ENCODE measurements around the gene RAB3A.

RAB3A gene

DNA sequence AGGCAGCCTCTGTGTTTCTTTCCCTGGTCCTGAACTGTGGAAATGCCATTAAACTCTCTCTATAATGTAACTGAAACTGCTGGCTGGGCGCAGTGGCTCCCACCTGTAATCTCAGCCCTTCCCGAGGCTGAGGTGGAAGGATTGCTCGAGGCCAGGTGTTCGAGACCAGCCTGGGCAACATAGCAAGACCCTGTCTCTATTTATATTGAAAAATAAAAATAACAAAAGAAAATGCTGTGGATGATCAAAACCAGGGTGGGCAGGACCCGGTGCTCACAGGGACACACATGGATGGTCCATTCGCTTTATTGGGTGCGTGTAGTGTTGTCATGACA, 7.4 kb downstream of the RAB3A start:
- no peak for DNase-seq

DNA sequence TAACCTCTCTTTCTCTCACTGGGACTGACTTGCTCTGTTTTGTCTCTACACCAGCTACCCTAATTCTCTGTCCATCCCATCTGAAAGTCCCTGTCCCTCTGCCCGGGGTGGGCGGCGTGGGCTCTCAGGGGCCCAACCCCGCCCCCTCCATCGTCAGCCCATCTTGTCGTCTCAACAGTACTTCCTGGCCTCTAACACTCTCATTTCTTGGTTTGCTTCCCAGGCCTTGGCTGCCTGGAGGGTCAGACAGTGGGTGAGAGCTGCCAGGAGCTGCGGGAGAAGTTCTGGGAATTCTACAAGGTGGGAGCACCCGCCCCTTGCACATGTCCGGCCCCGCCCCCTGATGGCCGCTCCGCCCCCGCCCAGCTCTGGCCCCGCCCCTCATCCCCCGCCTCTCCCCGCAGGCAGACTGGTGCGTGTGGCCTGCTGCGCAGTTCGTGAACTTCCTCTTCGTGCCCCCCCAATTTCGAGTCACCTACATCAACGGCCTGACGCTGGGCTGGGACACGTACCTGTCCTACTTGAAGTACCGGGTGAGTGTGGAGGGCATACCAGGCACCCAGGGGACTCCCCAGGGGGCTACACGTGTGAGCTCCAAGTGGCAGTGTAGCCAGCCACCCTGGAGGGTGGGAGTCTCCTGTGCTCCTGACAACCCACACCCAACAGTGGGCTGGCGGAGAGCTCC, 9.1 kb downstream of the RAB3A start:
- no peak for DNase-seq

DNA sequence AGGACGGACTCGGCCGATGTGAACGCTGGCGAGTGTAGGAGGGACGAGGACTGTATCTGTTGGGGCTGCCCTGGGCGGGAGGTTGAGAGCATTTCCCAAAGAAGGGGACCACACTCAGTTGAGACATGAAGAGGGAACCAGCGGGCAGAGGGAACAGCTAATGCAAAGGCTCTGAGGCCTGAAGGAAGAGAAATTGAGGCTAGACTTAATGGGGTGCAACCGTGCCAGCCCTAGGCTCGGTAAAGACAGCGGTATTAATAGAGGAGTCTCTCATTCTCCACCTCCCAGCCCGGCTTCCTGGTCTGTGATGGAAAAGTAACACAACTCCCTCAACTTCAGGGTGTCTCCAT, 9.7 kb downstream of the RAB3A start:
- DNase-seq, result no peak

DNA sequence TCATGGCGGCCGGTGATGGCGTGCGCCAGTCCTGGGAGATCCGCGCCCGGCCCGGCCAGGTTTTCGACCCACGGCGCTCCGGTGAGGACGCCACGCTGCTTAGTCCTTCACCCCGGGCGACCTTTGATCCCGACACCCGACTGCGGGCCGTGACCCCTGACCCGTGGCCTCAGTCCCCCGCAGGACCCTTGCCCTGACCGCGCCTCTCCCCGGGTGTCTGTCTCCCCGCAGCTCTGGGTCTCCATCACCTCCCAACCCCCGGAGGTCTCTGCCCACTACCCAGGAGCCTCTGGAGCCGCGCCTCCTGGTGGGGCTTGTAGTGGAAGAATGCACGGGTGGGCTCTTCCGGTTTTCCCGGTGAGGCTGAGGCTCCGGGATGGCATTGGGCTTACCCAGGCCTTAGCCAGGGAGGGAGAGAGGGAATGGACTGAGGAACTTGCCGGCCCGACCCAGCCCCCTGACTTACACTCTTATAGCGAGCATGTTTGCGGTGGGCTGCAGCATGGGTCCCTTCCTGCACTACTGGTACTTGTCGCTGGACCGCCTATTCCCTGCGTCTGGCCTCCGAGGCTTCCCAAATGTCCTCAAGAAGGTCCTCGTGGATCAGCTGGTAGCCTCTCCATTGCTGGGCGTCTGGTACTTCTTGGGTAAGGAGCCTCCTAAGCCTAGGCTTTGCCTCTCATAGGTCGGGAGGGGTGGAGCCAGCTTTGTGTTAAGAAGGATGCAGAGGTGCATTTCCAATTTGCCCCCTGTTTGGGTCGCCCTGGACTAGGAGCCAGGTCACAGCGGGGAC, 10.3 kb downstream of the RAB3A start:
- no peak for DNase-seq

DNA sequence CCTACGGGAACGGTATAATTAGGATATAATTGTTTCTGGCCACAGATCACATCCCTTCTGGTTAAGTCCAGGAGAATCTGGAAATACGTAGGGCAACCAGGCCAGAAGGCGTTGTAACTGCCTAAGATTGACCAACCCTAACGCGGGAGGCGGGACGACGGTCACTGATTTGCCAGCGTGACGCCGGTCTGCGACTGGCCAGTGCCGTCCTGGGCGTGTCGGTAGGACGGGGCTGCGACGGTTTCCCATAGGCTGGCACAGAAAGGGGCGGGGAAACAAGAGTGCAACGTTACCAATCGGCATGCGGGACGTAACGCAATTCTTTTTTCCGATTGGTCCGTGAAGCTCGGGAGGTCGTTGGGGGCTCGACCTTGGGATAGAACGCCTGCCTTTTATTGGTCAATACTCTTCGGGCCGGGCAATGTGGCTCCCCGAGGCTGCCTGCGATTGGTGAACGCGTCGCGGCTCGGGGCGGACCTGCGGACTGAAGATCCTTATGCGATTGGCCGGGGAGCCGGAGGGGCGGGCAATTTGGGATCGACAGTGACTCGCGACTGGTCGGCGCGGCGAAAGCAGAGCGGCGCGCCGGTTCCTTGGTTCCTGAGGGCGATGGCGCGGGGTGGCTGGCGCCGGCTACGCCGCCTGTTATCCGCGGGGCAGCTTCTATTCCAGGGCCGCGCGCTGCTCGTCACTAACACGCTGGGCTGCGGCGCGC, 11.0 kb downstream of the RAB3A start, which contains the start of gene MPV17L2:
Gene MPV17L2, plus strand, starts transcription at position 546 of the 715 bp plus-strand sequence. Its CDS starts 64 bp downstream, at position 610.
- peak; percentile 99 for DNase-seq

DNA sequence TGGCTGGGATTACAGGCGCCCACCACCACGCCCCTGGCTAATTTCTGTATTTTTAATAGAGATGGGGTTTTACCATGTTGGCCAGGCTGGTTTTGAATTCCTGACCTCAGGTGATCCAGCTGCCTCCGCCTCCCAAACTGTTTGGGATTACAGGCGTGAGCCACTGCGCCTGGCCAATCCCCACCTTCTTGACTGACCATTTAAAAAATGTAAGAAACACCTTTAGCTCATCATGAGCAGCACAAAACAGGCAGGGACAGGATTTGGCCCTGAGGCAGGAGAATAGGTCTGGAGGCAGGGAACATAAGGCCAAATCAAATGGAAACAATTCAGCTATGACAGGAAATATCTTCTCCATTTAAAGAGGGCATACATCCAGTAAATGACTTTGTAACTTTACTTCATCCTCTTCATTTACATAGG, 12.2 kb downstream of the RAB3A start:
- no peak for DNase-seq

DNA sequence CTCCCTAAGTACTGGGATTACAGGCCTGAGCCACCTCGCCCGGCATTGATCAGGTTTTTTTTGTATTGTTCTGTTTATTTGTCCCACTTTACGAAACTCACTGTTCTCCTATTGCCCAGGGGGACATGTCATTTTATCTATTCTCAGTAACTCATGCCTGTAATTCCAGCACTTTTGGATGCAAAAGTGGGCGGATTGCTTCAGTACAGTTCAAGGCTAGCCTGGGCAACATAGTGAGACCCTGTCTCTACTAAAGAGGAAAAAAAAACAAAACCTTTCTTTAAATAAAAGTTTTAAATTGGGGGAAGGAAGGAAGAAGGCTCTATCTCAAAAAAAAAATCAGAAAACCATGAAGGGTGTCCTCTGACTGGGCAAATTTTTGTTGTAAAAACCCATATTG, 13.6 kb downstream of the RAB3A start:
- DNase-seq, result no peak

DNA sequence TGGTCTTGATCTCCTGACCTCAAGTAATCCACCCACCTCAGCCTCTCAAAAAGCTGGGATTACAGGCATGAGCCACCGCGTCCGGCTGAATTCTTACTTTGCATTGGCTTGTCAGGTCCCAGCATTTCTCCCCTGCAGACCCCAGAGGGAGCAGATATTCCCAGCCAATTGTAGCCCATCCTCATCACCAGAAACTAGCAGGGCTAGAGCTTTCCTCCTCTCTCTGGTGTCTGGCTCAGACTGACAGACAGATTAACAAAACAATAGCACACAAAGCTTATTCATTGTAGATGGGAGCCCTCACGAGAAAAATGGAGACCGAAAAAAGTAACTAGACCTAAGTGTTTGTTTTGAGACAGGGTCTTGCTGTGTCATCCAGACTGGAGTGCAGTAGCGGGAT, 18.3 kb downstream of the RAB3A start:
- DNase-seq, result no peak

DNA sequence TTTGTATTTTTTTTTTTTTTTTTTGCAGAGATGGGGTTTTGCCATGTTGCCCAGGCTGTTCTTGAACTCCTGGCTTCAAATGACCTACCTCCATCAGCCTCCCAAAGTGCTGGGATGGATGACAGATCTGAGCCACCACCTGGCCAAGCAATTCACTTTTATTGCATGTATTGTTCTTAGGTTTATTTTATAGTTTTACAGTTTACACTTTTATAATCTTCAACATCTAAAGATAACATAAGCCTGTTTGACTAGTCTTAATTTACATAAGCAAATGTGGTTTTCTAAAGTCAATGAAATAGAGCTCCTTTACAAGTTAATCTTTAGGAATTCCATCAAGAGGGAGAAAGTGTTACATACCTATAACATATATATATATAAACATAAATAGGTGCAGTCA, 20.3 kb downstream of the RAB3A start:
- no peak for DNase-seq

DNA sequence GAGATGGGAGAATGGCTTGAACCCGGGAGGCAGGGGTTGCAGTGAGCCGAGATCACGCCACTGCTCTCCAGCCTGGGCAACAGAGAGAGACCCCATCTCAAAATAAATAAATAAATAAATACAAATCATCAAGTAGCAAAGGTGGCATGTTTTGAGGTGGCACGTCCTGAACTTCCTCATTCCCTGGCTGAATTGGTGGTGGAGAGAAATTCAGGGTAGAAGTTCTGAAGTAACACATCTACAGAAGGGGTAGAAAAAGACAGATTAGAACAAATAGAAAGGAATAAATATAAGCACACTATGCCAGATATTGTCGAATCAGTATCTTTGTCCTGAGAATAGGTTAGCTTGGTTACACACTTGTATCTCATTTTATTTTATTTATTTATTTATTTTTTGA, 23.9 kb downstream of the RAB3A start:
- no peak for DNase-seq

DNA sequence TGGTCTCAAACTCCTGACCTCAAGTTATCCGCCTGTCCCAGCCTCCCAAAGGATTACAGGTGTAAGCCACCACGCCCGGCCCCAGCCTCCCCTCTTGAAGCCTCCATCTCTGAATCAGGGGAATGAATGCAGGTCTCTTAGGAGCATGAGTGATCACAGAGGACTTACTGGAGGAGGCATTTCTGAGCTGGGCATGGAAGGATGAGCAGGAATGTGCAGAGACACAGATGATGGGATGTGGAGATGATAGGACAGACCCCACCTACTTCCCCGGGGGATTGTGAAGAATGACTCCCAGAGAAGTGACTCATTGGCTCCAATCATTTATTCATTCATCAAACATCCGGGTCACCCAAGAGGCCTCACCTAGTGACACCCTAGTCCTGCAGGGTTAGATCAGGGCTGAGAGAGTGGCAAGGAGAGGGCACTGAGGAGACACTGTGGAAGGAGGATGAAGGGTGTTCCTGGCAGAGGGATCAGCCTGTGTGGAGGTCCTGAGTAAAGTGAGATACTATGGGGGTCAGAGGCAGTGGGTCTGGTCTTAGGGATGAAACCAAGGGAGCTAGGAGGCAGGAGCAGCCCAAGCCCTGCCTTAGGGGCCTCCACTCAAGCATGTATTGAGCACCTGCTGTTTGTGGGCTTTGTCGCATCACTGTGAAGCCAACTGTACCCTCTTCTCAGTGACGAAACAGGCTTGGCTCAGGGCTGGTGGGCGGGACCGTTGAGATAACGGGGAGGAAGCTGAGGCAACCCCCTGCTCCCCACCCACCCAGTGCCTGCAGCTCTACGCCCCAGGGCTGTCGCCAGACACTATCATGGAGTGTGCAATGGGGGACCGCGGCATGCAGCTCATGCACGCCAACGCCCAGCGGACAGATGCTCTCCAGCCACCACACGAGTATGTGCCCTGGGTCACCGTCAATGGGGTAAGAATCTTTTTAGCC, 27.2 kb downstream of the RAB3A start:
- DNase-seq, result no peak

DNA sequence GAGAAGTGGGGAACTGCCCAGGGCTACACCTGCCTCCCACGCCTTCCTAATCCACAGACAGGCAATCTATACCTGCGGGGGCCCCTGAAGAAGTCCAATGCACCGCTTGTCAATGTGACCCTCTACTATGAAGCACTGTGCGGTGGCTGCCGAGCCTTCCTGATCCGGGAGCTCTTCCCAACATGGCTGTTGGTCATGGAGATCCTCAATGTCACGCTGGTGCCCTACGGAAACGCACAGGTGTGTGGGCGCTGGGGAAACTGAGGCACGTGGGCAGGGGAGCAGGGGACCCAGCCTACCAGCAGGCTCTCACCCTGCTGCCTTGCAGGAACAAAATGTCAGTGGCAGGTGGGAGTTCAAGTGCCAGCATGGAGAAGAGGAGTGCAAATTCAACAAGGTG, 28.9 kb downstream of the RAB3A start:
- DNase-seq, result no peak

DNA sequence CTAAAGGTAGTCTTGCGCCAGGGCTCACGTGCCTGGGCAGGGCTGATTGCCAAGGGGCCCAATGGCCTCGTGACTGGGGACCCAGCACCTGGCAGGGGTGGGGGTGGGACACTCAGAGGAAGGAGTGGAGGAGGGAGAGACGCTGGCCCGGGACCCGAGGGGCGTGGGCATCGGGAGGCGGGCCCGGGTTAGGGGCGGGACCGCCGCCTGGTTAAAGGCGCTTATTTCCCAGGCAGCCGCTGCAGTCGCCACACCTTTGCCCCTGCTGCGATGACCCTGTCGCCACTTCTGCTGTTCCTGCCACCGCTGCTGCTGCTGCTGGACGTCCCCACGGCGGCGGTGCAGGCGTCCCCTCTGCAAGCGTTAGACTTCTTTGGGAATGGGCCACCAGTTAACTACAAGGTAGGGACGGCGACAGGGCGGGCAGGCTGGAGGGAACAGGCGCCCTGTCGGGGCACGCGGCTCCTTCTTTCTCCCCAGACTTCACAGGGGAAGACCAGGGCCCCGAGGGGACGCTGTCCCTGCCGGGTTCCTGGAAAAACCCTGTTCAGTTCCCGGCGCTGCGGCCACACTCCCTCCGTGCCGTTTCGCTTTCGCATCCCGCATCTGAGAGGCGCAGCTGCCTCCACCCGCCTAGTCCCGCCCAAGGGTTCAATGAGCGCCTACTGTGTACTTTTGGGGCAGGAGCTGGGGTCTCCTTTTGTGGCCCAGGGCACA, 30.1 kb downstream of the RAB3A start, which contains the start of gene IFI30:
Gene IFI30, plus strand, starts transcription at position 242 of the 717 bp plus-strand sequence. Its CDS starts 29 bp downstream, at position 271.
- DNase-seq, result peak; percentile 77

DNA sequence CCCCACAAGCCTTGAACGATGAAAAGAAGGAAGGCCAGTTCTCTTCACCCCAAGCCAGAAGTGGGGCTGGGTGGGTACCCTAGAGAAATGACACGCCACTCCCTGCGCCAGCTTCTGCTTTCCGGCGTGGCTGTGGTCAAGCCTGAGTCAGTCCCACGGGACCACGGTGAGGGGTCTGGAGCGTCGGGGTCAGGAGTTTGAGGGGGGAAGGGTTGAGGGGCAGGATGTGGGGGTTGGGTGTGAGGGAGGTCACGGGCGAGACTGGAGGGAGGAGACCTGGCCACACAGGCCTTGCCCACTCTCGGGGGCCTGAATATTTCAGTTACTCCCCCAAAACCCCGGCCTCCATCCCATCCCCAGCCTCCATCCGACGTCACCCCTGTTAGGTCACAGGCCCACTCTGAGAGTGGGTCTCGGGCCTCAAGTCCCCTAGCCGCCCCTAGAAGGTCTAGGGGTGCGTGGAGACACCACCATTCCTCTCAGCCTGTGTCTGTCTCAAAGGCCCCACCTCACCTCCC, 30.7 kb downstream of the RAB3A start:
- DNase-seq, result no peak

DNA sequence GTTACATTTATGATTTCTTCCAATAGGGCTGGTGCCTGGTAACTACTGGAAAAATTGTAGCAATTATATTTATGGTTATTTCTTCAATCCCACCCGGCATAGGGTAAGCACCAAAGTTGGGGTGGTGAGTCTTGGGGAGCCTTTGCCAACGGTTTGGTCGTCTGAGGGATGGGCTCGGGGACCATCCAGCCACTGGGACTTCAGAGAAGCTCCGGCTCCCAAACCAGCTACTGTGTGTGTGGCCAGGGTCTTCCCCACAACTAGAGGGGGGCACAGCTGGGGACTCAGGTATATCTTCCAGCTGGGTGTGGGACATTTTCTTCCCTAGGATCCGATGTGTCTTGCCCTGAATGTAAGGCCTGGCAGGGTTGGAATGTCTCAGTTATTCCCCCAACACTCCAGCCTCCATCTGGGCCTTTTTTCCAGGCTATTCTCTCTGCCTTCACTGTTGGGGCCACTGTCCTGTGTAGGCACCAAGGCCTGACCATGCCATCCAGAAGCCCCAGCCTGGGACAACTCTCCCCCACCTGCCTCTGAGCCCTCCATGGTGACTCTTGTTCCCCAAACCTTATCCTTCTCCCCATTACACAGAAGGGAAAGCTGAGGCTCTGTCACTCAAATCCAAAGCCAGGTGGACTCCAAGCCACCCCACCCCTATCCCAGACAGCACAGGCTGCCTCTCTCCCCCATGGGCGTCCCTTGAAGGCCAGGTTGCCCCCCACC, 31.4 kb downstream of the RAB3A start:
- DNase-seq, result no peak

DNA sequence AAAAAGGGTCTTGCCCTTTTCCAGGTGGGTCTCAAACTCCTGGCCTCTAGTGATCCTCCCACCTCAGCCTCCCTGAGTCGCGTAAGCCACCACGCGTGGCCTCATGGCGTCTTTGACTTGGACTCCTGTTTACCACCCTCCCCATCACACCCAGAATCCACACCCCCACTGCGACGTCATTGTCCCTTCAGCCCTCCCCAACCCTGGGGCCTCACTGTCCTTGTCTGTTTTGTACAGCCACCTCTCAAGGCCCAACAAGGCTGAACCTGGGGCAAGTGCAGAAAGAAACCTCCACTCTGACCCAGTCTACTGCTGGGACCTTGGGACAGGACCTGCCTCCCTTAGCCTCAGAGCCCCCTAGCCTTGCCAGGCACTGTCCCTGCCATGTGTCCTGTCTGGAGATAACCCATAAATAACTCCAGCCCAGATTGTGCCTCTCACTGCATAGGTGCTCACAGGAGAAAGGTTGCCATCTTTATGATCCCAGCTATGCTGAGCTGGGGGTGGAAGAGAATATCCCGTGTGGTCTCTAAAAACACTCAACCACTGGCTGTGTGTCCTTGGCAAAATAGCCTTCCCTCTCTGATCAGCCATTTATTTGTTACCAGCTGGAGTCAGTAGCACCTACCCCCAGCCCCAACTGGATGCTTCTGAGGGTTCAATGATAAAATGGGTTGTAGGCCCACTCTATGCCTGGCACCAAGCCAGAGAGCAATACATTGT, 32.1 kb downstream of the RAB3A start:
- no peak for DNase-seq

DNA sequence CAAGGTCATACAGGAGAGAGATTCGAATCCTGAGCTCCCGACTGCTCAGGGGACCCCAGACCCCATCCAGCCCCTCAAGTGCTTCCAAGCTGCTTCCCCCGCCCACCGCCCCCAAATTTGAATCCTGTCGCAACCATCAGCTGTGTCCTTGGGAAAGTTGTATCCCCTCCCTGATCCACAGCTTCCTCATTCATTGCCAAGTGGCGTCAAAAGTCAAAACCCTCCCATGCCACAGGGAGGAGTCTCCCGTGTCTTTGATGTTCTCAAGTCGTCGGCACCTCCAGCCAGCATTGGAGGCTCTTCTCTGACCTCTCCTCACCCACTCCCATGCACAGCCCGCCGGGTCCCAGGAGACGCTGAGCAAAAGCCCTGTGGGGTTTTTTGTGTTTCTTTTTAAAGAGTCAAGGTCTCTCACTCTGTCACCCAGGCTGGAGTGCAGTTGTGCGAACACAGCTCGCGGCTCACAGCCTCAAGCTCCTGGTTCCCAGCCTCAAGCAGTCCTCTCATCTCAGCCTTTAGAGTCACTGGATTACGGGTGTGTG, 33.1 kb downstream of the RAB3A start:
- DNase-seq, result no peak

DNA sequence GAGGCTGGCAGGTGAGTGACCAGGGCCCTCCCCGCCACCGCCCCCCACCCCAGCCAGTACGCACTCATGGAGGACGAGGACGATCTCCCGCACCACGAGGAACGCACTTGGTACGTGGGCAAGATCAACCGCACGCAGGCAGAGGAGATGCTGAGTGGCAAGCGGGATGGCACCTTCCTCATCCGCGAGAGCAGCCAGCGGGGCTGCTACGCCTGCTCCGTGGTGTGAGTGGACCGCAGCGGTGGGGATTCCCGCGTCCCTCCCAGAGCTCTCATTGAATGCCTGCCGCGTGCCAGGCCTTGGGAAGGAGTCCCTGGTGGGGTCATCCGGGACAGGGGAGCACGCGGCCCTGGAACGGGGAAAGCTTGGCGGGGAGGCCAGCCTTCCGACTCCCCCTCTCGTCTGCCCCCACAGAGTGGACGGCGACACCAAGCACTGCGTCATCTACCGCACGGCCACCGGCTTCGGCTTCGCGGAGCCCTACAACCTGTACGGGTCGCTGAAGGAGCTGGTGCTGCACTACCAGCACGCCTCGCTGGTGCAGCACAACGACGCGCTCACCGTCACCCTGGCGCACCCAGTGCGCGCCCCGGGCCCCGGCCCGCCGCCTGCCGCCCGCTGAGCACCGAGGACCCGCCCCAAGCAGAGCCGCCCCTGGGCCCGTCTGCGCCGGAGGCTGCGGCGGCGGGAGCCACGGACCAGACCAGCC, 35.0 kb downstream of the RAB3A start:
- no peak for DNase-seq

DNA sequence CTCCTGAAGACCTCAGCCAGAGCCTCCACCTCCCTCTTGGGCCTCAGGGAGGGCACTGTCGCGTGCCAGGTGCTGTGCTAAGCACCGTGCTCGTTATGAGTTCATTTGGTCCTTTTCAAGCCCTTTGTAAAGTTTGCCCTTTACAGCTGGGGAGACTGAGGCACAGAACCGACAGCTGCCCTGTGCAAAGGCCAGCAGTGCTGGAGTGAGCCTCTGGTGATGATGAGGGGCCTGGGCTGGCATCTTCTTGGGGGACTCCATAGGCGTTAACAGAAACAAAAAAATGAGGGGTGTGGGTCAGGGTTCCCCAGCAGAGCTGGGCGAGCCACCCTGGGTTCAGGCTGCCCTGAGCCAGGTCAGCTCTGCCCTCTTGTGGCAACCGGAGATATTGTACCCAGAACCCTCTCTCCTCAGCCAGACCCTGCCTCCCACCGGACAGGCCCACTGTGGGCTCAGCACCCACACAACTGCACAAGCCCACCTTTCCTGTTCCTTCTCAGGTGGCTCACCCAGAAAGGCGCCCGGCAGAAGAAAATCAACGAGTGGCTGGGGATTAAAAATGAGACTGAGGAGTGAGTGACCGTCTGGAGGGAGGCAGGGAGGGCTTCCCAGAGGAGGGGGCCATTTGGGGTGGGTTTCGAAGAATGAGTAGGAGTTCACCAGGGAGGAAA, 35.7 kb downstream of the RAB3A start:
- peak; percentile 30 for DNase-seq
